ENCODE data around the gene ASXL3.

- TF ChIP-seq CTCF (IDR thresholded peaks at IDR 0.05; ENCODE audit: extremely low read depth in 1 of 2, insufficient read depth in 1 of 2, low read depth in 1 of 2, low read length in 2 of 2): no peak
- TF ChIP-seq POLR2A (IDR thresholded peaks at IDR 0.05; ENCODE audit: low read depth, low read length): no peak
Measured at GRCh38 chr18:33700513-33700976, 122.5 kb downstream of the ASXL3 start.
